GM19397 (cell line): ENCODE results near the gene GNB3.
A peak's percentile ranks its signal among the peaks of the same experiment; 100 is the strongest.
"Not testable (repeated sequence)": the region's sequence is repeated elsewhere in the genome, so short reads cannot be mapped to it uniquely, and the experiment has no call there.

Source experiments
- ATAC-seq: cut with Tn5 transposase; IDR thresholded peaks from one replicate; pipeline ENCODE4 v1.9.1; 2021; ENCODE audit warnings: mild to moderate bottlenecking, moderate library complexity; ENCODE audit not compliant: unreplicated experiment

Gene GNB3

GRCh38 chr12:6874015-6874368 is 33.3 kb downstream of the GNB3 start:
- ATAC-seq: not testable (repeated sequence)

GRCh38 chr12:6879824-6880223 is 39.1 kb downstream of the GNB3 start:
- not testable (repeated sequence) for ATAC-seq

- ATAC-seq: no peak
These were observed 42.5 kb downstream of the GNB3 start for GRCh38 chr12:6883252-6883651.

GRCh38 chr12:6883683-6884082 is 43.0 kb downstream of the GNB3 start:
- ATAC-seq: no peak

GRCh38 chr12:6884539-6884938 is 43.8 kb downstream of the GNB3 start:
- no peak for ATAC-seq

GRCh38 chr12:6886206-6886999 is 45.7 kb downstream of the GNB3 start:
- ATAC-seq: not testable (repeated sequence)

- ATAC-seq: no peak
These were observed 46.7 kb downstream of the GNB3 start for GRCh38 chr12:6887460-6887859.

GRCh38 chr12:6888360-6888759 is 47.6 kb downstream of the GNB3 start:
- ATAC-seq: no peak

GRCh38 chr12:6888794-6889193 is 48.1 kb downstream of the GNB3 start:
- not testable (repeated sequence) for ATAC-seq

- ATAC-seq: not testable (repeated sequence)
These were observed 49.2 kb downstream of the GNB3 start for GRCh38 chr12:6889775-6890573.

- peak; percentile 93 for ATAC-seq
These were observed 50.3 kb downstream of the GNB3 start for GRCh38 chr12:6890789-6891645.

- no peak for ATAC-seq
These were observed 50.9 kb downstream of the GNB3 start for GRCh38 chr12:6891646-6892001.

GRCh38 chr12:6892683-6893082 is 52.0 kb downstream of the GNB3 start:
- not testable (repeated sequence) for ATAC-seq

GRCh38 chr12:6894321-6894720 is 53.6 kb downstream of the GNB3 start:
- no peak for ATAC-seq
